ENCODE results near the gene BRAF. TPM values are rescaled to one million over a fixed set of nuclear protein-coding genes. Genes with fewer than 3 reads are reported as not detected.
"Not testable (repeated sequence)": the region's sequence is repeated elsewhere in the genome, so short reads cannot be mapped to it uniquely, and the experiment has no call there.

Gene BRAF
- total RNA-seq, 4 donors from 2014 or later = 32.2 to 94.9 (median 41.0) TPM

DNA sequence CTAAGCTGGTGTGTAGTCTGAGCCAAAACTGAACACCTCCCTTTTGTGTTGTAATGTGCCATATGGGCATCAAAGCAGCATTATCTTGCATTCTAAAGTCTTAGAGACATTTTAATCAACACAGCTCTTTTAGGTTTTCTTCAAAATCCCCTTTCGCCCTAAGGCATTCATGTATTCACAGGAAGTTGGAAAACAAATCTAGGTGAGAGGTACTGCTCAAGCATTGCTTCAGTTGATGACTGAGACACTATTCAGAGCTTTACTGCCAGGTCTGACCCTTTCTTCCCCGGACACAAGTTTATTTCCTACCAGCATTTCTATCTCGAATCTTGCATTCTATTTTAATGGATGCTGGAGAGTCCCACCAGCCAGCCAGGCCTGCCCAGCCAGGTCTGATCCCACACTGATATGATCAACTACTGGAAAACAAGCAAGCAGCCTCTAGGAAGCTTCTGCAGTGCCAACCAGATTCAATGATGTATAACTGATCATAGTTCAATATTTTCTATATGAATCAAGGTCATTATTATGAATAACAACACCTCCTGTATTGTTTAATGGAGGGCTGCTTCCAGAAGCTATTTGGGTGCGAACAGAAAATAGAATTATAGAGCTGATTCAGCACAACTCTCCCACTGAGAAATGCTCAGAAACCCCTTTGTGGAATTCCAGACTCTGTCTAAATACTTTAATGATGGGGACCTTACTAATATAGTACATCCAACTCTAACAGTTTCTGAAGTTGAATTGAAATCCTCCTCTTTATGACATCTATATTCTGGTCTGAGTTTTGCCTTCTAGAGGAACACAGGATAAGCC is 4.0 kb upstream of the BRAF start:
- H3K27me3 ChIP-seq = no peaks in the 10 kb centered on the region
- H3K4me3 ChIP-seq = no peak overlapping the region
- WGBS = 59% methylated on average over 4 of the region's 4 CpGs
- DNase-seq (ENCODE audit: low spot score in 2 of 2) = no peak
- H3K9me3 ChIP-seq = no peaks in the 10 kb centered on the region
- H3K36me3 ChIP-seq = no peaks in the 10 kb centered on the region
- H3K27ac ChIP-seq = no peak overlapping the region
- peaks cover 6% of the 10 kb centered on the region for H3K4me1 ChIP-seq
- TF ChIP-seq, protein P1, sequence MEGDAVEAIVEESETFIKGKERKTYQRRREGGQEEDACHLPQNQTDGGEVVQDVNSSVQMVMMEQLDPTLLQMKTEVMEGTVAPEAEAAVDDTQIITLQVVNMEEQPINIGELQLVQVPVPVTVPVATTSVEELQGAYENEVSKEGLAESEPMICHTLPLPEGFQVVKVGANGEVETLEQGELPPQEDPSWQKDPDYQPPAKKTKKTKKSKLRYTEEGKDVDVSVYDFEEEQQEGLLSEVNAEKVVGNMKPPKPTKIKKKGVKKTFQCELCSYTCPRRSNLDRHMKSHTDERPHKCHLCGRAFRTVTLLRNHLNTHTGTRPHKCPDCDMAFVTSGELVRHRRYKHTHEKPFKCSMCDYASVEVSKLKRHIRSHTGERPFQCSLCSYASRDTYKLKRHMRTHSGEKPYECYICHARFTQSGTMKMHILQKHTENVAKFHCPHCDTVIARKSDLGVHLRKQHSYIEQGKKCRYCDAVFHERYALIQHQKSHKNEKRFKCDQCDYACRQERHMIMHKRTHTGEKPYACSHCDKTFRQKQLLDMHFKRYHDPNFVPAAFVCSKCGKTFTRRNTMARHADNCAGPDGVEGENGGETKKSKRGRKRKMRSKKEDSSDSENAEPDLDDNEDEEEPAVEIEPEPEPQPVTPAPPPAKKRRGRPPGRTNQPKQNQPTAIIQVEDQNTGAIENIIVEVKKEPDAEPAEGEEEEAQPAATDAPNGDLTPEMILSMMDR (IDR thresholded peaks at IDR 0.05) = no peak
- TF ChIP-seq EP300 (IDR thresholded peaks at IDR 0.05) = no peak
- TF ChIP-seq POLR2A (IDR thresholded peaks at IDR 0.05) = no peak
- no peak for TF ChIP-seq POLR2AphosphoS5 (IDR thresholded peaks at IDR 0.05)

DNA sequence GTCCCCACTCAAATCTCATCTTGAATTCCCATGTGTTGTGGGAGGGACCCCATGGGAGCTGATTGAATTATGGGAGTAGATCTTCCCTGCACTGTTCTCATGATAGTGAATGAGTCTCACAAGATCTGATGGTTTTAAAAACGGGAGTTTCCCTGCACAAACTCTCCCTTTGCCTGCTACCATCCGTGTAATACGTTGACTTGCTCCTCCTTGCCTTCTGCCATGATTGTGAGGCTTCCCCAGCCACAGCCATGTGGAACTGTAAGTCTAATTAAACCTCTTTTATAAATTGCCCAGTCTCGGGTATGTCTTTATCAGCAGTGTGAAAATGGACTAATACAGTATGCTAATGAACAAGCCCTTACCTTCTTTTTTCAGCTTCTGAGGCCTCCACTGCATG is 3.2 kb upstream of the BRAF start:
- WGBS = 80% methylated on average over 4 of the region's 4 CpGs
- H3K9me3 ChIP-seq; DNase-seq (ENCODE audit: low spot score in 2 of 2); H3K36me3 ChIP-seq; H3K4me3 ChIP-seq; H3K27ac ChIP-seq; H3K27me3 ChIP-seq: not testable (repeated sequence)
- peaks cover 13% of the 10 kb centered on the region for H3K4me1 ChIP-seq

DNA sequence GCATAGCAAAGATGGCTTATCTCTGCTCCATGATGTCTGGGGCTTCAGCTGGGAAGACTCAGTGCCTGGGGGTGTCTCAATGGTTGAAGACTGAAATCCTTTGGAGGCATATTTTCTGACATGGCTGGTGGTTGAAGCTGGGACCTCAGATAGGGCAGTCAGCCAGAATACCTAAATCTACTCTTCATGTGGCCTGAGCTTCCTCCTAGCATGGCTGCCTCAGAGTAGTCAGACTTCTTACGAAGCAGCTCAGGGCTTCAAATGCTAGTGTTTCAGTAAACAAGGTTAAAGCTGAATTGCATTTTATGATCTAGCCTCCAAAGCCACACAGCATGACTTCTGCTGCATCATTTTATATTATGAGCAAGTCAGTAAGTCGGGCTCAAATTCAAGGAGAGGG is 2.6 kb upstream of the BRAF start:
- no peak overlapping the region for H3K27ac ChIP-seq
- 96% methylated on average over 2 of the region's 2 CpGs for WGBS
- no peak for DNase-seq (ENCODE audit: low spot score in 2 of 2)
- H3K4me1 ChIP-seq = peaks cover 16% of the 10 kb centered on the region
- H3K9me3 ChIP-seq = no peaks in the 10 kb centered on the region
- no peak for TF ChIP-seq POLR2AphosphoS5 (IDR thresholded peaks at IDR 0.05)
- no peaks in the 10 kb centered on the region for H3K27me3 ChIP-seq
- H3K4me3 ChIP-seq = no peak overlapping the region
- no peaks in the 10 kb centered on the region for H3K36me3 ChIP-seq

DNA sequence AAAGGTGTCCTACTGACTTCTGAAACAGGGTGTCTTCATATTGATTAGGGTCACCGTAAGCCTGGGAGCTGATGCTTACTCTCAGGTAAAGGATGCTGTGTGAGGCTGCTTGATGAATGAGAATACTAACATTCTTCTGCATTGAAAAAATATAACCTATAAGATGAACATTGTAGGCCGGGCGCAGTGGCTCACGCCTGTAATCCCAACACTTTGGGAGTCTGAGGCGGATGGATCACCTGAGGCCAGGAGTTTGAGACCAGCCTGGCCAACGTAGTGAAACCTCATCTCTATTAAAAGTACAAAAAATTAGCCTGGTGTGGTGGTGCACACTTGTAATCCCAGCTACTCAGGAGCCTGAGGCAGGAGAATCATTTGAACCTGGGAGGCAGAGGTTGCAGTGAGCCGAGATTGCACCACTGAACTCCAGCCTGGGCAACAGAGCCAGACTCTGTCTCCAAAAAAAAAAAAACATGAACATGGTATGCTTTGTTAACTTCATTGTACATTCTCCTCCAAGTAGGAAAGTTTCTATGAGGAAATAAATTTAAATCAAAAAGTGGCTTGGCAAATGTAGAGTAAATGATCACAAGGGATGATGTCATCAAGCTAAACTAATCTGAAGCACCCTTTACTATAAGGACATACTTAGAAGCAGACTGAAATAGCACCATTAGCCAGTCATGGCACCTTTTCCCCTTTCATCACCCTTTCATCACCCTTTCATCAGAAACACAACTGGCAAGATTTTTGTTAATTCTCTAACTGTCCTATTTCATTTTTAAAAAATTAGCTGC is 1.5 kb upstream of the BRAF start:
- Histone ChIP-seq H3K27me3 (no peaks in the 10 kb centered on the region), H3K4me3 (no peak overlapping the region), H3K9me3 (no peaks in the 10 kb centered on the region), H3K4me1 (peaks cover 21% of the 10 kb centered on the region), H3K27ac (no peak overlapping the region), H3K36me3 (no peaks in the 10 kb centered on the region)
- 91% methylated on average over 7 of the region's 7 CpGs for WGBS
- no peak for DNase-seq (ENCODE audit: low spot score in 2 of 2)
- no peak for TF ChIP-seq EP300 (IDR thresholded peaks at IDR 0.05)
- no peak for TF ChIP-seq POLR2A (IDR thresholded peaks at IDR 0.05)
- no peak for TF ChIP-seq POLR2AphosphoS5 (IDR thresholded peaks at IDR 0.05)
- TF ChIP-seq, protein P1 (IDR thresholded peaks at IDR 0.05) = no peak

DNA sequence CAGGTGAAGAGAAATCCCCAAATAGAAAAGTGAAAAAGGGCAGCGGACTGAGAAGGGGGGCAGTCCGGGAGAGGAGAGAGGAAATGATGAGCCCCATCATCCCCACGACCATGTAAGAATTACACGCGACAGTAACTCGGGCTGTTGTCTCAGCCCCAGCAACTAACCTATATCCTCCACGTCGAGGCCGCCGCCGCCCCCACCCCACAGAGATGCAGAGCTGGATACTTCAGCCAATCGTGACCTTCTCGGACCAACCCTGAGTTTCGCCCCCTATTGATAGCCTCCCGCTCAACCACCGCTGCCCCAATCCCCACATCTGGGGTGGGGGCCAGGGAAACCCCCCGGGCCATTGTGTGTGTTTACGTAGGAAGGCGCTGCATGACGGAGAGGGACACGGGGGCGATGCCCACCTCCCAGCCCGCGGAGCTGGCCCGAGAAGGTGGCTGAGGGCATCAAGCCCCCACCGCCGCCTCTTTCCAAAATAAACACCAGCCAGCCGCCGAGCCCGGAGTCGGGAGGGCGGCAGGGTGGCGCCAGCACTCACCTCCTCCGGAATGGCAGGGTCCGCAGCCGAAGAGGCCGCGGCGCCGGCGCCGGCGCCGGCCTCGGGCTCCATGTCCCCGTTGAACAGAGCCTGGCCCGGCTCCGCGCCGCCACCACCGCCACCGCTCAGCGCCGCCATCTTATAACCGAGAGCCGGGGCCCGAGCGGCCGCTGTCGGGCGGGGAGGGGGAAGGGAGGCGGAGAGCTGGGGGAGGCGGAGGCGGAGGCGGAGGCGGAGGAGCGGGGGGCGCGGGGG is 509 bp downstream of the BRAF start:
- Histone ChIP-seq H3K27me3 (no peaks in the 10 kb centered on the region), H3K9me3 (no peaks in the 10 kb centered on the region), H3K27ac (peak overlapping the region; percentile 99), H3K36me3 (no peaks in the 10 kb centered on the region), H3K4me1 (peaks cover 21% of the 10 kb centered on the region), H3K4me3 (peak overlapping the region; percentile 96)
- WGBS = under 1% methylated on average over 26 of the region's 69 CpGs
- peak; percentile 82 to 90 for DNase-seq (ENCODE audit: low spot score in 2 of 2)
- TF ChIP-seq POLR2A (IDR thresholded peaks at IDR 0.05) = no peak
- TF ChIP-seq, protein P1 (IDR thresholded peaks at IDR 0.05) = peak in 1 of 2 donors; percentile 24
- TF ChIP-seq POLR2AphosphoS5 (IDR thresholded peaks at IDR 0.05) = peak in 2 of 3 donors; percentile 12 to 21
- TF ChIP-seq EP300 (IDR thresholded peaks at IDR 0.05) = no peak

All from suprapubic skin (tissue), 4 donors.